Retinal pigment epithelial cell (primary cell): Measurements from ENCODE around the gene UST.

ENCODE experiments used
- DNase-seq: peaks from one replicate; pipeline ENCODE4 v3.0.0-alpha.2; 2010; ENCODE audit warnings: low read depth
- H3K4me3 ChIP-seq: 2 replicates; pipeline ENCODE4 v1.5.1; 2011; ENCODE audit warnings: mild to moderate bottlenecking, low read length, control low read depth, moderate library complexity
- CTCF ChIP-seq: conservative IDR thresholded peaks from 2 replicates; pipeline ENCODE4 v1.5.1; 2011; ENCODE audit warnings: low read depth, low read length, control low read depth, inconsistent platforms

Gene UST

GRCh38 chr6:149007846-149008245, 261.0 kb downstream of the UST start:
- no peak overlapping the region for H3K4me3 ChIP-seq
- TF ChIP-seq CTCF: no peak
- no peak for DNase-seq

- no peak for TF ChIP-seq CTCF
- no peak for DNase-seq
- no peak overlapping the region for H3K4me3 ChIP-seq
Observed at GRCh38 chr6:149008741-149009140, 261.9 kb downstream of the UST start.

GRCh38 chr6:149012040-149012545, 265.3 kb downstream of the UST start:
- H3K4me3 ChIP-seq: no peak overlapping the region
- no peak for DNase-seq
- TF ChIP-seq CTCF: no peak

- no peak for DNase-seq
- H3K4me3 ChIP-seq: no peak overlapping the region
- TF ChIP-seq CTCF: no peak
Observed at GRCh38 chr6:149013586-149014344, 266.9 kb downstream of the UST start.

GRCh38 chr6:149014631-149015534, 268.1 kb downstream of the UST start:
- no peak for TF ChIP-seq CTCF
- DNase-seq: no peak

GRCh38 chr6:149015535-149016525, 269.0 kb downstream of the UST start:
- TF ChIP-seq CTCF: no peak
- no peak for DNase-seq
- no peak overlapping the region for H3K4me3 ChIP-seq

More at GRCh38 chr6:149014631-149015534, 268.1 kb downstream of the UST start:
- no peak overlapping the region for H3K4me3 ChIP-seq
